ENCODE data around the gene IKZF5.

The IKZF5 gene

DNA sequence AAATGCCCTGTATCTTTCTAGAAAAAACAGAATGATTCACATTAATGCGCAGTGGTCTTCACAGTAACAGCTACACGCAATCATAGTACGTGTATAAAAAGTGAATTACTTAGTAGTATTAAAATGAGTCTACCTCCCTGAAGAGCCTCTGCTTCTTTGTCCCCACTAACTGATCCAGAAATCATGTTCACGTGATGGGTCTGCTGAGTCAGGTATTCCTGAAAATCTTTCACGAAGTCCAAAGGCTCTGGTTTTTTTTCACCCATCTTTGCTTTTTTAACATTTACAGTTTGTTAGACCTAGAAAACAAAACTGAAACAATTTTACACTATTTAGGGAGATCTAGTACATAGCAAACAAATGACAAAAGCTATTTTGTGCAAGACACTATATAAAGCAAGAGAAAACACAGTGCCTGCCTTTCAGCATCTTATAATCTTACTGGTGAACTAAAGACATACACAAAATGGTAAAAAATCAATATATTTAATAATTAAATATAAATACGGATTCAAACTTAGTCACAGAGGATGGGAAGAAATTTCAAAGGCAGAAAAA, 10.2 kb downstream of the IKZF5 start:
- no peak overlapping the region for H3K4me3 ChIP-seq (ENCODE audit: control insufficient read depth, low read depth, low read length)
- TF ChIP-seq, protein P1, sequence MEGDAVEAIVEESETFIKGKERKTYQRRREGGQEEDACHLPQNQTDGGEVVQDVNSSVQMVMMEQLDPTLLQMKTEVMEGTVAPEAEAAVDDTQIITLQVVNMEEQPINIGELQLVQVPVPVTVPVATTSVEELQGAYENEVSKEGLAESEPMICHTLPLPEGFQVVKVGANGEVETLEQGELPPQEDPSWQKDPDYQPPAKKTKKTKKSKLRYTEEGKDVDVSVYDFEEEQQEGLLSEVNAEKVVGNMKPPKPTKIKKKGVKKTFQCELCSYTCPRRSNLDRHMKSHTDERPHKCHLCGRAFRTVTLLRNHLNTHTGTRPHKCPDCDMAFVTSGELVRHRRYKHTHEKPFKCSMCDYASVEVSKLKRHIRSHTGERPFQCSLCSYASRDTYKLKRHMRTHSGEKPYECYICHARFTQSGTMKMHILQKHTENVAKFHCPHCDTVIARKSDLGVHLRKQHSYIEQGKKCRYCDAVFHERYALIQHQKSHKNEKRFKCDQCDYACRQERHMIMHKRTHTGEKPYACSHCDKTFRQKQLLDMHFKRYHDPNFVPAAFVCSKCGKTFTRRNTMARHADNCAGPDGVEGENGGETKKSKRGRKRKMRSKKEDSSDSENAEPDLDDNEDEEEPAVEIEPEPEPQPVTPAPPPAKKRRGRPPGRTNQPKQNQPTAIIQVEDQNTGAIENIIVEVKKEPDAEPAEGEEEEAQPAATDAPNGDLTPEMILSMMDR (conservative IDR thresholded peaks at IDR 0.05; ENCODE audit: control insufficient read depth, insufficient read depth, low read depth, low read length), result no peak
- no peak for DNase-seq (ENCODE audit: low read depth)

DNA sequence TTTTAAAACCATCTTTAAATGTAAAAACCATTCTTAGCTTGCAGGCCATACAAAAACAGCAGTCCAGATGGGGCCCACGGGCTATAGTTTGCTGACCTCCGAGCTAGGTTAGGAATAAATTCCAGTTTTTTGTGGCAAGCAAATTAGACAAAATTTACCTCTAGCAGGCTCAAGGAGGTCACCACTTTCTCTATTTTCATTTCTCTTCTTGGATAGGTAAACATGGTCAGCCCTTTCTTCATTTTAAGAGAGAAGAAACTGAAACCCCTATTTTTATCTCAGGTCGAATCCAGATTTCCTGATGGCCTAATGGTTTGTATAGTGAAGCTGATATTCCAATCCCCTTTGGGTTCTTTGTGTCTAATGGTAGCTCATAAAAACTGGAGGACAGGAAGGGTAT, 10.7 kb downstream of the IKZF5 start:
- no peak overlapping the region for H3K4me3 ChIP-seq (ENCODE audit: control insufficient read depth, low read depth, low read length)
- no peak for DNase-seq (ENCODE audit: low read depth)
- TF ChIP-seq, protein P1 (conservative IDR thresholded peaks at IDR 0.05; ENCODE audit: control insufficient read depth, insufficient read depth, low read depth, low read length), result no peak

DNA sequence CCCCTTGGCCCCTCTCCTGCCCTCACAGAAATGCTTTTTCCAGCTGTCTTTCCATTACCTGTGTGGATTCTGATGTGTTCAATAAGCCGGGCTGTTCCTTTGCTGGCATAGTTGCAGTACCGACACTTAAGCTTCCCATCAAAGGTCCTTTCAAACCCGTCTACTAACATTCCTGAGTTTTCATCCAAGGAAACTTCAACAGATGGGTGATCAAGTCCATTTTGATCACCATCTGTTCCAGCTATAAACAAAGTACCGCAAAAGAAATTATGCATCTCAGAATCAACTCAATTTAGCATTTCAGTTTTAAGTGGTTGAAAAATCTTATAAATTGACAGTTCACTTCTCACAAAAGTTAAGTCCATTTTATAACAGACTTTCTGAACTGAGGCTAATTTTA, 12.7 kb downstream of the IKZF5 start:
- no peak for DNase-seq (ENCODE audit: low read depth)
- no peak overlapping the region for H3K4me3 ChIP-seq (ENCODE audit: control insufficient read depth, low read depth, low read length)
- TF ChIP-seq, protein P1 (conservative IDR thresholded peaks at IDR 0.05; ENCODE audit: control insufficient read depth, insufficient read depth, low read depth, low read length), result no peak

DNA sequence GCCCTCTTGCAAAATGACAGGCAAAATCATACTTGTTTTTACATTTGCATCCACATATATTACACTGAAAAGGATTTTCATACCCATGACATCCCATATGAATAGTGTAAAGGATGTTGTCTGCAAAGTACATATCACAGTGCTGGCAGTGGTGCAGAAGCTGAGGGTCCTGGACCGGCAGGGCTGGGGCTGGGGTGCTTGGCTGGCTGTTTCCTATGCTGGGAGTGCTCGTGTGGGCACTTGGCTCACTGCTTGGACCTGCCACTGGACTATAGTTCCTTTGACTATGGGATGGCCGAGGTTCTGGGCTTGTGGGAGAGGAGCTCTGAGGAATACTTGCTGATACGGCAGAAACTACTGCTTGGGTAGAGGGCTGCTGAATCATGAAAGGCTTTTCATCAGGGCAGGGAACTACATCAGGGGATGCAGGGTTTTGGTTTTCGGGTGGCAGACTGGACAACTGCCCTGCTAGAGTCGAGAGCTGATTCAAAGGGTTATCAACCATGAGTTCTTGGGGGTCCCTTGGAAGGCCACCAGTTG, 14.7 kb downstream of the IKZF5 start:
- TF ChIP-seq, protein P1 (conservative IDR thresholded peaks at IDR 0.05; ENCODE audit: control insufficient read depth, insufficient read depth, low read depth, low read length), result no peak
- no peak overlapping the region for H3K4me3 ChIP-seq (ENCODE audit: control insufficient read depth, low read depth, low read length)
- DNase-seq (ENCODE audit: low read depth), result no peak

DNA sequence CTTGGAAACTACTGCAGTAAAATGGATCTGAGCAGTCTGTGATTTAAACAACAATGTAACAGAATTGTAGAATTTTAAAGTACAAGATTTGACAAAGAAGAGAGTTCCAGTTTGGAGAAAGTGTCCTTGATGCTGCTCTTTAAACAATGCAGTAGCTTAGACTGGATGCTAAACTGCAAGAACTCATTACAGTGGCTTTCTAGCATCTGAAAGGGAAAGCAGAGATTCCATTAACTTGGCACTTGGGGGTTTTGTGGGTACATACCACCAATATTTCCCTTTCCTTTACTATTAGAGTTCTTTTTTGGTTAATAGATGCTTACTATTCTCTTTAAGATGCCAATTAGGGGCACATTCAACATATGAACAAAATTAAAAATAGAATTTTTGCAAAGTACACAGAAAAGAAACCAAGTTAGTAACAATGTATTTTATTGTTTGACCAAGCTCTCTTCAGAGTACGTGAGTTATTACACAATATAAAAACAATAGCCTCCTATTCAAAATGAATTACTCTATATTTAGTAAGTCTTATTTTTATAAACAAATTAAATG, 16.5 kb downstream of the IKZF5 start:
- DNase-seq (ENCODE audit: low read depth), result no peak
- no peak overlapping the region for H3K4me3 ChIP-seq (ENCODE audit: control insufficient read depth, low read depth, low read length)
- TF ChIP-seq, protein P1 (conservative IDR thresholded peaks at IDR 0.05; ENCODE audit: control insufficient read depth, insufficient read depth, low read depth, low read length), result no peak

DNA sequence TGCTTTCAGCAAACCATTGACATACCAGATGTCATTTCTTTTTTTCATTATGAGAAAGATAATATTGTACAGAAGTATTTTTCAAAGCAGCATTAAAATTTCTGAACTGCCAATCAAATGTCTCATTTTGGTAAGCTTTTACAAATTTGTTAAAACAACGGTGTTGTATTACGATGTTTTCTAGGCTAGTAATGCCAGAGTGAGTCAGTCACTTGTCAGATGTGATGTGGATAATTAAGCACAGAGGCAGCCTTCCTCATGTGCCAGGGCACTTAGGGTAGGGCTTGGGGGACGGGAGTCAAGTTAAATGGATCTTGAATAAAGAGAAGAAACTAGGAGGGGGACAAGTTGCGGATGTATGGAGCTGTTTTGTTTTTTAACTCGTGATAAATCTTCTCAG, 18.3 kb downstream of the IKZF5 start:
- H3K4me3 ChIP-seq (ENCODE audit: control insufficient read depth, low read depth, low read length), result no peak overlapping the region
- peak; percentile 62 for DNase-seq (ENCODE audit: low read depth)
- TF ChIP-seq, protein P1 (conservative IDR thresholded peaks at IDR 0.05; ENCODE audit: control insufficient read depth, insufficient read depth, low read depth, low read length), result no peak
